Aorta (tissue), 5 donors: Measurements from ENCODE around the gene SEC24D. TPM values are rescaled to one million over a fixed set of nuclear protein-coding genes. Genes with fewer than 3 reads are reported as not detected.

Experiments
- ATAC-seq: fragments of 200-7000 bp; cut with Tn5 transposase; one replicate; pipeline ENCODE4 v1.9.1; 2022; ENCODE audit warnings: moderate library complexity; ENCODE audit not compliant: low FRiP score
- DNase-seq, 2 donors: peaks; one replicate each; pipeline ENCODE4 v3.0.0-alpha.2; 2020
- H3K27ac ChIP-seq, 2 donors: one replicate each; pipeline ENCODE4 v1.5.1; 2013; ENCODE audit warnings: low read length in 2 of 2, mild to moderate bottlenecking in 2 of 2, moderate library complexity in 2 of 2, control low read depth in 1 of 2, inconsistent platforms in 1 of 2, low read depth in 1 of 2
- H3K27me3 ChIP-seq, 2 donors: one replicate each; pipeline ENCODE4 v1.6.1; 2013; ENCODE audit warnings: control low read depth in 1 of 2, low read length in 1 of 2, mild to moderate bottlenecking in 1 of 2, moderate library complexity in 1 of 2; ENCODE audit not compliant: insufficient read depth in 2 of 2, control insufficient read depth in 1 of 2
- H3K36me3 ChIP-seq, 2 donors: one replicate each; pipeline ENCODE4 v1.6.1; 2013; ENCODE audit warnings: control low read depth in 1 of 2, low read length in 1 of 2, mild to moderate bottlenecking in 1 of 2; ENCODE audit not compliant: insufficient read depth in 2 of 2, control insufficient read depth in 1 of 2
- H3K4me1 ChIP-seq, 2 donors: one replicate each; pipeline ENCODE4 v1.6.1; 2013; ENCODE audit warnings: low read length in 2 of 2, control low read depth in 1 of 2, mild to moderate bottlenecking in 1 of 2, moderate library complexity in 1 of 2; ENCODE audit not compliant: insufficient read depth in 2 of 2, control insufficient read depth in 1 of 2
- H3K4me3 ChIP-seq, 2 donors: one replicate each; pipeline ENCODE4 v1.5.1; 2013; ENCODE audit warnings: low read length in 2 of 2, control low read depth in 1 of 2, mild to moderate bottlenecking in 1 of 2
- H3K9me3 ChIP-seq: one replicate; pipeline ENCODE4 v1.6.1; 2013; ENCODE audit warnings: mild to moderate bottlenecking, low read length; ENCODE audit not compliant: control insufficient read depth
- WGBS, 2 donors: extraction: QIAGEN DNeasy Blood & Tissue Kit; methylation state at CpG; one replicate each; pipeline ENCODE4 v1.1.7; 2013; 5-methylcytosine and 5-hydroxymethylcytosine counted together
- intact Hi-C, 2 donors: fragments of 100-400 bp; cut with DNase I; formaldehyde crosslinking; loops; one replicate each; pipeline versions ENCODE4 v1.14.2 to v1.15.0; 2022
- polyA plus RNA-seq, 2 donors: library from polyadenylated mRNA; stranded (reverse); fragments of 200-250 nt; gene quantifications; one replicate each; pipeline ENCODE4 v1.2.3, GENCODE V29; 2013
- total RNA-seq, 2 donors: library from RNA; stranded (reverse); fragmentation: NEBNext Ultra II Directional; extraction: Animal tissue kit (Norgen Biotek cat#: 25700); gene quantifications; one replicate each; pipeline ENCODE4 v1.2.1, GENCODE V29; 2021
- donor health status: healthy with polysubstance abuse.
- donor health status: Bipolar disorder and iron deficiency.
- donor health status: DM: no; HTN: no; CAD: no.
- donor health status: DM: no; HTN: no; CAD: no.
- donor health status: DM: yes; HTN: yes; CAD: no.

The SEC24D gene
- total and polyA plus RNA-seq, 4 donors: 25.3 to 127 (median 78.3) TPM

DNA sequence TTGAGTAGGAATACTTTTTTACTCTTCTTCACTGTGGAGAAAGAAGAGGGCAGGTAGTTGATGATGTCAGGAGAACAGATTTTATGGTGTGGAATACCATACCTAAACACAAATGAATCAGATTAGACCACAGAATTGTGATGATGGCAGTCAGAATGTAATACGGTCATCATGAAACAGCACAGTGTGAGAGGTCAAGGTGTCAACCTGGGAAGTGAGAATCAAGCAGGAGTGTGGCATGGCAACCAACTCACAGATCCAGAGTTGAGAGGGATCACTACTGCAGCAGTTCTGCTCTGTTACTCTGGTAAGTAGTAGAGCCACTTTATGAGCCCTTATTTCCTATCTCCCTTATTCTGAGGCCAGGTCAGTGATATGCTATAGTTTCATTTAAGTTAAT lies 123.1 kb downstream of the SEC24D start:
- 71 to 83% methylated on average over 1 of the region's 1 CpG for WGBS, 2 donors
- intact Hi-C loops: no loop called here
- ATAC-seq (no peak), DNase-seq (no peak)
- H3K27ac ChIP-seq: no peak overlapping the region
- no peaks in the 10 kb centered on the region for H3K4me1 ChIP-seq
- peaks cover 0 to 4% of the 10 kb centered on the region in 2 donors for H3K36me3 ChIP-seq
- H3K4me3 ChIP-seq: no peak overlapping the region
- H3K27me3 ChIP-seq: no peaks in the 10 kb centered on the region
- no peaks in the 10 kb centered on the region for H3K9me3 ChIP-seq

DNA sequence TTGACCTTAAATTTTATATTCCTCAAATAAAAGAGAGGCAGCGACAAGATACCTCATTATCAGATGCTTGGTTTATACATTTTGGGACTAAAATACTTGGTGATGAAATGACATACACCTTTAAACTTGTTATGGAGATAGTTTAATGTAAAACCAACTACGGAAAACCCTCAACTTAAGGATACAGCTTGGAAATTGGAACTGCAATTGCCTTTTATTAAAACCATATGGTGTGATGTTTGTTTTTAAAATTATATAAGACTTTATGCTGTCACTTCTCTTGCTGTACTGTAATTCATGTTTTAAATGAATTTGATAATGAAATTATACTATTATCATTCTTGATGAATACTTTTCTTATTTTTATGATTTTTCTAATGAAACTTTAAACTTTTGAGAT lies 124.9 kb downstream of the SEC24D start:
- H3K27me3 ChIP-seq: no peaks in the 10 kb centered on the region
- H3K9me3 ChIP-seq: no peaks in the 10 kb centered on the region
- WGBS, 2 donors: 88 to 93% methylated on average over 2 of the region's 2 CpGs
- DNase-seq: no peak
- ATAC-seq: no peak
- no peaks in the 10 kb centered on the region for H3K4me1 ChIP-seq
- H3K36me3 ChIP-seq: peaks cover 2 to 6% of the 10 kb centered on the region in 2 donors
- H3K4me3 ChIP-seq: no peak overlapping the region
- intact Hi-C loops: no loop called here
- no peak overlapping the region for H3K27ac ChIP-seq

DNA sequence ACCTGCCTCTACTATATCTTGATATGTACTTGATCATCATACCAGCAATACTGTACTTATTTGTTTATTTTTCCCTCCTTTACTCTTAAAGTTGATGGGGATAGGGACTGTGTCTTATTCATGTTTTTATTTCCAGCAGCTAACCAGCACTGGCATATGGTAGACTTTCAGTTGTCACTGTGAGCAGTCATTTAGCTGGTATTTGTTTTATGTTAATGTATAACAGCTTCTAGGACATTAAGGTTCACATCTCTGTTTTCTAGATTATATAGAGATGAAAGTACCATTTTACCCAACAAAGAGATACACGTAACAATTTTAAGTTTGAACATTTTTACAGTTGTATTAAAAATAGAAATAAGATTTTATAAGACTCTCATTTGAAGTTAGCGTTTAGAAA lies 132.8 kb downstream of the SEC24D start:
- intact Hi-C loops: no loop called here
- no peak for ATAC-seq
- WGBS, 2 donors: 47 to 94% methylated on average over 2 of the region's 2 CpGs
- H3K27me3 ChIP-seq: no peaks in the 10 kb centered on the region
- H3K9me3 ChIP-seq: no peaks in the 10 kb centered on the region
- H3K36me3 ChIP-seq: peaks cover 3 to 9% of the 10 kb centered on the region in 2 donors
- H3K27ac ChIP-seq: no peak overlapping the region
- H3K4me1 ChIP-seq: no peaks in the 10 kb centered on the region
- no peak for DNase-seq
- H3K4me3 ChIP-seq: no peak overlapping the region

DNA sequence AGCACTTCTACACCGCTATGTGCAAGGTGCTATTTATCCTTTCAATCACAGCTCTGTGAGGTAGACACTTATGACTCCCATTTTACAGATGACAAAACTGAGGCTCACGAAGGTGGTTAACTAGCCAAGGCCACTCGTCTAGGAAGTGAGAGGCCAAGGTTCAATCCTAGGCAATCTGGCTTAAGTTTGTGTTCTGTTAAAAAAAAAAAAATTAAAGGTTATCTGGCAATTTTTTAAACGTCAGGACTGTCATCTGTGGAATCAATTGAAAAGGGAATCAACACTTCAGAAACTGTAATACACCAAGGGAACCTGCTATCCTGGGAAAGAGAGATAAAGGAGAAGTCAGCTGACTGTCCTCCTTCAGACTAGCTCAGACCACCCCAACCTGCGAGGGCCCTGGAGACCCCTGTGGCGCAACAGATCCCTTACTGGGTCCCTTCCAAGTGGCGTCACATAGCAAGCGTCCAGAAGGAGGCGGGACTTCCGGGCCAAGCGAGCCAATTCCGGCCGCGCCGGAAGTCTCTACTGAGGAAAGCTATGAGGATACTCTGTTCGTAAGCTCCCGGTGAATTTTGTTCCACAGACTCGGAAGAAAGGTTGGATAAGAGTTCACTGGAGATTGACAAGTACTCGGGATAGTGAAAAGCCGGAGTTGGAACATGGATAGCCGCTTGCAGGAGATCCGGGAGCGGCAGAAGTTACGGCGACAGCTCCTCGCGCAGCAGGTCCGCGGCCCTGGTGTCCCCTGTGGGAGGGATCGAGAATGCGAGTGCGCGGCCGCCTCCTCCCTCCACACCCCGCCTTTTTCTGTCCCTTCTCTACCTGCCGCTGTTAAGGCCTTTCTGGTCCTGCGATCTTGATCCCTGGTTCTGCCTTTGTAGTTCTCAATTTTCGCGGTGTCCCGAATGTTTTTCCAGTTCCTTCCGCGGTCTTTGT lies 150.8 kb downstream of the SEC24D start, which contains the start of gene METTL14:
METTL14 (plus strand) TSS at position 520 of the 939 bp plus-strand sequence; CDS start at position 663, 143 bp downstream.
- peak; percentile 93 to 97 for DNase-seq
- H3K36me3 ChIP-seq: no peaks in the 10 kb centered on the region
- 4 to 5% methylated on average over 42 of the region's 42 CpGs for WGBS, 2 donors
- intact Hi-C loops: no loop called here
- no peaks in the 10 kb centered on the region for H3K27me3 ChIP-seq
- H3K4me3 ChIP-seq: peak within 1 kb of the TSS; percentile 86 to 90
- no peaks in the 10 kb centered on the region for H3K9me3 ChIP-seq
- H3K4me1 ChIP-seq: peaks cover 0 to 5% of the 10 kb centered on the region in 2 donors
- peak within 1 kb of the TSS; percentile 46 to 89 for H3K27ac ChIP-seq
- peak; percentile 98 for ATAC-seq

DNA sequence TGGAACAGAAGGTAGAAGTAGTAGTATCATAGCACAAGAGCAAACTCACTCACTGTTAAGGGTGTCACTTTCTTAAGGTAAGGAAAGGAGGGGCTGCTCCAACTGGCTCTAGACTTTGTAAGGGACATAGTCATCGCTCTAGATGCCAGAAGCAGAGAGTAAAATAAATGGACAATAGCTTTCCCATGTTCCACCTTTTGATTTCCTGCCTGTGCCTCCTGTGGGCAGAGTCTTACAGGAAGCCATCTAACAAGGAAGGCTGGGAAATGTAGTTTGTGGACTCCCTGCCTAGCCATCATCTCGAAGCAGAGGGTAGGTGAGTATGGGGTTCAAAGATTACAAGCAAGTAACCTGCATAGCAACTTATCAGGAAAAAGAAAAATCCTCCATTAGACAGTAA lies 152.4 kb downstream of the SEC24D start:
- no peaks in the 10 kb centered on the region for H3K9me3 ChIP-seq
- DNase-seq (no peak), ATAC-seq (no peak)
- H3K36me3 ChIP-seq: no peaks in the 10 kb centered on the region
- no peak overlapping the region for H3K4me3 ChIP-seq
- H3K4me1 ChIP-seq: peaks cover 0 to 5% of the 10 kb centered on the region in 2 donors
- 12 to 17% methylated on average over 2 of the region's 2 CpGs for WGBS, 2 donors
- intact Hi-C loops: no loop called here
- H3K27me3 ChIP-seq: no peaks in the 10 kb centered on the region
- no peak overlapping the region for H3K27ac ChIP-seq

DNA sequence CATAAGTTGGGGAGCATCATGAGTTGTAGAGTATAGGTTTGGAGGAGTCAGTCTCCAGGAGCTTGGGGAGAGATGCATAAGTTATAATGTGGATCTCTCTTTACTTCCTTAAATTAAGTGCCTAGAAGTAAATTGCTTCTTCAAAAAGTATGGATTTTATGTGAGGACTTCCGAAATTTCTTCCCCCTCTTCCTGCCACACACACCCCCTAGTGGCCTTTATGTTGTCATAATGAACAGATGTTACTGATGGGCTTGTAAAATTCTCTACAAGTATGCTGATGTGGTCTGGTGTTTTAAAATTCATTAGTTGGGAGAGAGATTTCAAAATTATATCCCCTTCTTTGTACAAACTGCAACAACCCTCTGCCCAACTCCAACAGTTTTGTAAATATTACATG lies 153.0 kb downstream of the SEC24D start:
- no peaks in the 10 kb centered on the region for H3K36me3 ChIP-seq
- DNase-seq (no peak), ATAC-seq (no peak)
- WGBS, 2 donors: 19 to 26% methylated on average over 1 of the region's 1 CpG
- no peaks in the 10 kb centered on the region for H3K27me3 ChIP-seq
- no peak overlapping the region for H3K27ac ChIP-seq
- H3K9me3 ChIP-seq: no peaks in the 10 kb centered on the region
- no peak overlapping the region for H3K4me3 ChIP-seq
- intact Hi-C loops: no loop called here
- H3K4me1 ChIP-seq: peaks cover 0 to 5% of the 10 kb centered on the region in 2 donors

DNA sequence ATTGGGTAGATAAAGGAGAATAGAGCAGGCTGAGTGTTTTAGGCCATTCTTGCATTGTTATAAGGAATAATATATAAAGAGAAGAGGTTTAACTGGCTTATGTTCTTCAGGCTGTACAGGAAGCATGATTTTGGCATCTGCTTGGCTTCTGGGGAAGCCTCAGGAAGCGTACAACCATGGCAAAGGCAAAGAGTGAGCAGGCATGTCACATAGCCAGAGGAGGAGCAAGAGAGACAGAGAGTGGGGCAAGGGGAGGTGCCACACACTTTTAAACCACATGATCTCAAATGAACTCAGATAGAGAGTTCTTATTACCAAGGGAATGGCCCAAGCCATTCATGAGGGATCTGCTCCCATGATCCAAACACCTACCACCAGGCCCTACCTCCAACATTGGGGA lies 155.1 kb downstream of the SEC24D start:
- Histone ChIP-seq H3K27me3 (no peaks in the 10 kb centered on the region), H3K4me1 (no peaks in the 10 kb centered on the region), H3K9me3 (no peaks in the 10 kb centered on the region), H3K27ac (no peak overlapping the region), H3K4me3 (no peak overlapping the region), H3K36me3 (no peaks in the 10 kb centered on the region)
- DNase-seq: no peak
- WGBS, 2 donors: 61 to 75% methylated on average over 1 of the region's 1 CpG
- intact Hi-C loops: no loop called here
- ATAC-seq: no peak

DNA sequence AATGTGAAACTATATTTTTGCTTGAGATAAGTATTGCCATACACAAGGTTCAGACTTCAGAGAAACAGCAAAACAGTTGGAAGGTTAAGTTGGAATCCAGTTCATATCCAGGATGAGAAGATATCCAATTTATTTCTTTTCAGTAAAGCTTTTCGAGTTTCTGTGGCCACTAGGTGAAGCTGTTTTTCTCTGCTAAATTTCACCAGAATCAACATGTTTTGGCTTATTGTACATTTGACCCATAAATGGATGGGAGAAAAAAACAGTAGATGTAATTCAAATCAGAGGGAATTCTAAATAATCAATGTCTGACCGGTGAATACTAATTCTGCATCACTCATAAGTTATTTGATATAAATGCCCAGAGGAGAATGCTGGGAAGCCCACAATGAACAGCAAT lies 159.8 kb downstream of the SEC24D start:
- intact Hi-C loops: no loop called here
- Histone ChIP-seq H3K36me3 (no peaks in the 10 kb centered on the region), H3K4me3 (no peak overlapping the region), H3K9me3 (no peaks in the 10 kb centered on the region), H3K27ac (no peak overlapping the region), H3K4me1 (no peaks in the 10 kb centered on the region), H3K27me3 (no peaks in the 10 kb centered on the region)
- DNase-seq: no peak
- 58 to 69% methylated on average over 2 of the region's 2 CpGs for WGBS, 2 donors
- no peak for ATAC-seq
